ENCODE measurements around the gene TMEM11.

Gene TMEM11

DNA sequence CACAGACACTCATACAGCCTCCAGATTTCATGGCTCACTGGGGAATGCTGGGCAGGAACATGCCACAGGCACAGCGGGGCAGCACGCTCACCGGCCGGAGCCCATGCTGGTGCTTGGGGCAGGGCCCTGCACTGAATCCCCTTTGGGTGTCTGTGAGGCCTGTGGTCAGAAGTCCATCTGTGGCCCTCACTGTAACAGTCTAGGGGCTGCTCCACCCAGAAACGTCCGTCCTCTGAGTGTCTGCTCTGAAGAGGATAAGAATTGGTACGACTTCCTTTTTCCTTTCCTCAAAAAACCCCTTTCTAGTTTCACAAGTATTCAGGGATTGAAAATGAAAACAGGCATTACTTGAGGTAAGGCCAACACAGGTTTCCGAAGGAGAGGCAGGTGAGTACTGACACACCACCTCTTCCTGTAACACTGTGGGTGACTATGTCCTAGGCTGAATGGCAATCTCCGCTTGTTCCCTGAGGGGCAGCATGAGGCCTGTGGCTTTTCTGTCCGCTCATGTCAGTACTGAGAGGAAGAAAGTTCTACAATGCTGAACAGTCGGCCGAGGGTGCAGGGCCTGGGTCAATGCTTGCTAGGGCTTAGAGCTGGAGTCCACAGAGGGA lies 42.5 kb downstream of the TMEM11 start:
- Histone ChIP-seq H3K4me3 (ENCODE audit: low read depth in 1 of 2, low read length in 1 of 2) (no peak overlapping the region), H3K27me3 (no peaks in the 10 kb centered on the region), H3K4me1 (ENCODE audit: control insufficient read depth in 1 of 2, insufficient read depth in 1 of 2, low read depth in 1 of 2, low read length in 1 of 2) (peaks cover 9 to 12% of the 10 kb centered on the region in 2 experiments), H3K36me3 (peaks cover 36% of the 10 kb centered on the region), H3K27ac (peak overlapping the region; percentile 46), H3K9me3 (no peaks in the 10 kb centered on the region)
- TF ChIP-seq, protein P1, sequence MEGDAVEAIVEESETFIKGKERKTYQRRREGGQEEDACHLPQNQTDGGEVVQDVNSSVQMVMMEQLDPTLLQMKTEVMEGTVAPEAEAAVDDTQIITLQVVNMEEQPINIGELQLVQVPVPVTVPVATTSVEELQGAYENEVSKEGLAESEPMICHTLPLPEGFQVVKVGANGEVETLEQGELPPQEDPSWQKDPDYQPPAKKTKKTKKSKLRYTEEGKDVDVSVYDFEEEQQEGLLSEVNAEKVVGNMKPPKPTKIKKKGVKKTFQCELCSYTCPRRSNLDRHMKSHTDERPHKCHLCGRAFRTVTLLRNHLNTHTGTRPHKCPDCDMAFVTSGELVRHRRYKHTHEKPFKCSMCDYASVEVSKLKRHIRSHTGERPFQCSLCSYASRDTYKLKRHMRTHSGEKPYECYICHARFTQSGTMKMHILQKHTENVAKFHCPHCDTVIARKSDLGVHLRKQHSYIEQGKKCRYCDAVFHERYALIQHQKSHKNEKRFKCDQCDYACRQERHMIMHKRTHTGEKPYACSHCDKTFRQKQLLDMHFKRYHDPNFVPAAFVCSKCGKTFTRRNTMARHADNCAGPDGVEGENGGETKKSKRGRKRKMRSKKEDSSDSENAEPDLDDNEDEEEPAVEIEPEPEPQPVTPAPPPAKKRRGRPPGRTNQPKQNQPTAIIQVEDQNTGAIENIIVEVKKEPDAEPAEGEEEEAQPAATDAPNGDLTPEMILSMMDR (IDR thresholded peaks at IDR 0.05) = no peak

DNA sequence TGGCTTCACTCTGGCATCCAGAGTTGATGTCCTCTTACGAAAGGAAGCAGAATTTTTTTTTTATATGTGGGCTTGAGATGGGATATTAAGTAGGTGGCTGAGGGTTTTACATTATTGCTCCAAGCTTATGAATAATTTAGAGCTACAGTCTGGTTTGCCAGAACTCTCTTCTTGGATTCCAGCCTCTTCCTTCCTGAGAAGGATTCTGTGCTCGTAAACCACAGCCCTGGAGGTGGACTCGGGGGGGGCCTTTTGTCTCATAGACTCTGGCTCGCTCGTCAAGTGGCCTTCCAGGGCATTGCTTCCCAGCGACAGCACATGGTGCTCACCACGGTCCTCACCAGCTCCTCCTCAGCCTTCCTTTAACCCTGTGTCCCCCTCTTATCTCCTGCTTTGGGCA lies 43.2 kb downstream of the TMEM11 start:
- Histone ChIP-seq H3K4me3 (ENCODE audit: low read depth in 1 of 2, low read length in 1 of 2) (no peak overlapping the region), H3K36me3 (peaks cover 36% of the 10 kb centered on the region), H3K4me1 (ENCODE audit: control insufficient read depth in 1 of 2, insufficient read depth in 1 of 2, low read depth in 1 of 2, low read length in 1 of 2) (peaks cover 9 to 13% of the 10 kb centered on the region in 2 experiments), H3K9me3 (no peaks in the 10 kb centered on the region), H3K27me3 (no peaks in the 10 kb centered on the region), H3K27ac (peak overlapping the region; percentile 46)
- TF ChIP-seq, protein P1 (IDR thresholded peaks at IDR 0.05) = no peak

DNA sequence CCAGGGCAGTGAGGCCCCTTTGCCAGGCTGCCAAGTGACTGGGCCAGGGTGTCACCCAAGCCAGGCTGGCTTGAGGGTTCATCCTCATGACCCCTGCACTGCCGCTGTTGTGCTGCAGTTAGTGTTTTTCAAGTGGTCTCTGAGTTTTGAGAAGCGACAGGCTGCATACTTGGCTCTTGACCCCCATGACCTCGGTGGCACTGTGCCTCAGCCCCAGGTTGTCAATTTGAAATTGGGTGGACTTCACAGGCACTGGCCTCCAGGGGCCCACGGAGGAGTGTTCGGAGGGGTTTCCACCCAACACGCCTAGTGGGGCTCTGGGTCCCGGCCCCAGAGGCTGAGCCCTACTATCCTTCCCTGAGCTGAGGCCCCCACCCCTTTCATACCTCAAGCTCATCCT lies 44.5 kb downstream of the TMEM11 start:
- Histone ChIP-seq H3K27me3 (no peaks in the 10 kb centered on the region), H3K4me3 (ENCODE audit: low read depth in 1 of 2, low read length in 1 of 2) (no peak overlapping the region), H3K4me1 (ENCODE audit: control insufficient read depth in 1 of 2, insufficient read depth in 1 of 2, low read depth in 1 of 2, low read length in 1 of 2) (peaks cover 10 to 13% of the 10 kb centered on the region in 2 experiments), H3K36me3 (peaks cover 28% of the 10 kb centered on the region), H3K9me3 (no peaks in the 10 kb centered on the region), H3K27ac (no peak overlapping the region)
- TF ChIP-seq, protein P1 (IDR thresholded peaks at IDR 0.05) = no peak

DNA sequence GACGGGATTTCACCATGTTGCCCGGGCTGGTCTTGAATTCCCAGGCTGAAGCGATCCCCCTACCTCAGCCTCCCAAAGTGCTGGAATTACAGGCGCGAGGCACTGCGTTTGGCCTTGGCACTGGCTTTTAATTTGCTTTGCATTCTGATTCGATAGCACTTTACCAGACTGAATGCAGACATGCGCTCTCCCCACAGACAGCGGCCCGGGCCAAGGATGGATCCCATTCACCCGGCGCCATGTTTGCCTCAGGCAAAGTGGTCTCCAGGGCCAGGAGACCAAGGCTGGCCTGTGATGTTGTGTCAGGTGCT lies 45.5 kb downstream of the TMEM11 start:
- Histone ChIP-seq H3K4me1 (ENCODE audit: control insufficient read depth in 1 of 2, insufficient read depth in 1 of 2, low read depth in 1 of 2, low read length in 1 of 2) (peaks cover 13 to 19% of the 10 kb centered on the region in 2 experiments), H3K27ac (no peak overlapping the region), H3K4me3 (ENCODE audit: low read depth in 1 of 2, low read length in 1 of 2) (no peak overlapping the region), H3K27me3 (no peaks in the 10 kb centered on the region), H3K36me3 (peaks cover 18% of the 10 kb centered on the region), H3K9me3 (no peaks in the 10 kb centered on the region)
- TF ChIP-seq, protein P1 (IDR thresholded peaks at IDR 0.05) = no peak

DNA sequence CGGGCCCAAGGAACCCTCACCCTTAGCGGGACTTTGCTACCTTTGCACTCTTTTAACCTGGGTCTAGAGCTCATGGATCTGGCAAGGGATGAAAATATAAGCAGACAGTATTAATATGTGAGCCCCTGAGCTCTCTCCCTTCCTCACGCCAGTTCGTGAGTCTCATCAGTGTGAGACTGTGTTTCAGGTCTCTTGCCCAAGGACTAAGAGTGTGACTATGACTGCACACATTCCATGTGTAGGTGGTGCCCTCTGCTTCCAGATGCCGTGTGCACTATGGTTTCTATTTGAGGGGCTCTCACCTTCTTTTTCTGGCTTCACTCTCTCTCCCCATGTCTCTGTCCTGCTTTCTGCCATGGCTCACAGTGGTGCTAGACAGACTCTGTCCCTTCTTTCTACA lies 46.7 kb downstream of the TMEM11 start:
- TF ChIP-seq, protein P1 (IDR thresholded peaks at IDR 0.05) = no peak
- Histone ChIP-seq H3K4me1 (ENCODE audit: control insufficient read depth in 1 of 2, insufficient read depth in 1 of 2, low read depth in 1 of 2, low read length in 1 of 2) (peaks cover 13 to 21% of the 10 kb centered on the region in 2 experiments), H3K4me3 (ENCODE audit: low read depth in 1 of 2, low read length in 1 of 2) (no peak overlapping the region), H3K27ac (no peak overlapping the region), H3K36me3 (peaks cover 6% of the 10 kb centered on the region), H3K9me3 (no peaks in the 10 kb centered on the region), H3K27me3 (no peaks in the 10 kb centered on the region)
